H9 (cell line): ENCODE results near the gene TRPM4. TPM values are rescaled to one million over a fixed set of nuclear protein-coding genes. Genes with fewer than 3 reads are reported as not detected.

Source experiments
- DNase-seq: peaks from one replicate; pipeline ENCODE4 v3.0.0-alpha.2; 2017
- H2AFZ ChIP-seq: one replicate; pipeline ENCODE4 v1.6.1; 2013; ENCODE audit warnings: mild to moderate bottlenecking, low read length, control low read depth, moderate library complexity
- H2AK5ac ChIP-seq: 2 replicates; pipeline ENCODE4 v1.6.1; 2013; ENCODE audit warnings: low read length, control low read depth, mixed read lengths; ENCODE audit not compliant: insufficient read length
- H2BK120ac ChIP-seq: one replicate; pipeline ENCODE4 v1.6.1; 2013; ENCODE audit warnings: low read depth, mild to moderate bottlenecking, low read length, control low read depth, inconsistent platforms; ENCODE audit not compliant: poor library complexity, severe bottlenecking
- H2BK12ac ChIP-seq: 2 replicates; pipeline ENCODE4 v1.6.1; 2013; ENCODE audit warnings: low read length, control low read depth, mixed read lengths, low read depth; ENCODE audit not compliant: insufficient read length
- H2BK15ac ChIP-seq: 2 replicates; pipeline ENCODE4 v1.6.1; 2013; ENCODE audit warnings: low read depth, low read length, control low read depth
- H2BK20ac ChIP-seq: one replicate; pipeline ENCODE4 v1.6.1; 2013; ENCODE audit warnings: low read depth, mild to moderate bottlenecking, low read length, control low read depth, inconsistent platforms; ENCODE audit not compliant: poor library complexity, severe bottlenecking
- H2BK5ac ChIP-seq: 2 replicates; pipeline ENCODE4 v1.6.1; 2013; ENCODE audit warnings: low read length, control low read depth, mixed read lengths; ENCODE audit not compliant: insufficient read length
- H3K14ac ChIP-seq: 2 replicates; pipeline ENCODE4 v1.6.1; 2013; ENCODE audit warnings: low read length, control low read depth; ENCODE audit not compliant: insufficient read depth
- H3K18ac ChIP-seq: 2 replicates; pipeline ENCODE4 v1.6.1; 2013; ENCODE audit warnings: low read depth, mild to moderate bottlenecking, mixed read lengths, low read length, control low read depth; ENCODE audit not compliant: insufficient read length
- H3K23ac ChIP-seq: 2 replicates; pipeline ENCODE4 v1.6.1; 2013; ENCODE audit warnings: low read length, control low read depth, mixed read lengths, low read depth; ENCODE audit not compliant: insufficient read length
- H3K23me2 ChIP-seq: 2 replicates; pipeline ENCODE4 v1.6.1; 2013; ENCODE audit warnings: low read depth, mild to moderate bottlenecking, mixed read lengths, low read length, control low read depth; ENCODE audit not compliant: insufficient read length, poor library complexity, severe bottlenecking
- H3K27ac ChIP-seq: 2 replicates; pipeline ENCODE4 v1.5.1; 2013; ENCODE audit warnings: low read length, control low read depth, mixed read lengths, low read depth; ENCODE audit not compliant: insufficient read length
- H3K27me3 ChIP-seq: 2 replicates; pipeline ENCODE4 v1.6.1; 2013; ENCODE audit warnings: low read length, control low read depth, inconsistent platforms; ENCODE audit not compliant: insufficient read depth
- H3K4ac ChIP-seq: 2 replicates; pipeline ENCODE4 v1.6.1; 2013; ENCODE audit warnings: low read depth, mild to moderate bottlenecking, control low read depth, inconsistent platforms, low read length, moderate library complexity
- H3K4me1 ChIP-seq: 2 replicates; pipeline ENCODE4 v1.6.1; 2013; ENCODE audit warnings: low read length, control low read depth, inconsistent platforms; ENCODE audit not compliant: insufficient read depth
- H3K4me2 ChIP-seq: 2 replicates; pipeline ENCODE4 v1.6.1; 2013; ENCODE audit warnings: low read length, control low read depth, mixed read lengths; ENCODE audit not compliant: insufficient read length, insufficient read depth
- H3K56ac ChIP-seq: 2 replicates; pipeline ENCODE4 v1.6.1; 2013; ENCODE audit warnings: low read depth, mild to moderate bottlenecking, mixed read lengths, low read length, control low read depth; ENCODE audit not compliant: insufficient read length
- H3K79me1 ChIP-seq: 2 replicates; pipeline ENCODE4 v1.6.1; 2013; ENCODE audit warnings: low read depth, mild to moderate bottlenecking, moderate library complexity, low read length, control low read depth, inconsistent platforms; ENCODE audit not compliant: insufficient read depth, poor library complexity, severe bottlenecking
- H3K79me2 ChIP-seq: 2 replicates; pipeline ENCODE4 v1.6.1; 2013; ENCODE audit warnings: low read length, control low read depth, inconsistent platforms; ENCODE audit not compliant: insufficient read depth
- H3K9ac ChIP-seq: 2 replicates; pipeline ENCODE4 v1.6.1; 2013; ENCODE audit warnings: low read length, control low read depth, mixed read lengths; ENCODE audit not compliant: insufficient read length; ENCODE audit errors: extremely low read depth
- H3K9me3 ChIP-seq: one replicate; pipeline ENCODE4 v1.6.1; 2013; ENCODE audit warnings: low read depth, low read length, inconsistent platforms; ENCODE audit not compliant: control insufficient read depth
- H3T11ph ChIP-seq: one replicate; pipeline ENCODE4 v1.6.1; 2013; ENCODE audit warnings: mild to moderate bottlenecking, low read length, control low read depth, inconsistent platforms
- H4K20me1 ChIP-seq: one replicate; pipeline ENCODE4 v1.6.1; 2013; ENCODE audit not compliant: control insufficient read depth, insufficient read length, insufficient read depth
- H4K5ac ChIP-seq: 2 replicates; pipeline ENCODE4 v1.6.1; 2013; ENCODE audit warnings: low read depth, mild to moderate bottlenecking, mixed read lengths, low read length, control low read depth; ENCODE audit not compliant: insufficient read length
- H4K8ac ChIP-seq: replicated peaks from 2 replicates; pipeline ENCODE4 v1.6.1; 2013; ENCODE audit warnings: low read length, control low read depth, mixed read lengths, low read depth; ENCODE audit not compliant: insufficient read length
- H4K91ac ChIP-seq: 2 replicates; pipeline ENCODE4 v1.6.1; 2013; ENCODE audit warnings: low read depth, mild to moderate bottlenecking, moderate library complexity, mixed read lengths, low read length, control low read depth; ENCODE audit not compliant: insufficient read length
- H3K27ac Mint-ChIP-seq, 3 experiments: 2 replicates in 2 of 3; 3 replicates in 1 of 3; pipeline ENCODE4 v1.8.0; 2020 to 2021; ENCODE audit warnings: mixed read lengths in 3 of 3, mild to moderate bottlenecking in 1 of 3, moderate library complexity in 1 of 3
- H3K27me3 Mint-ChIP-seq: 2 replicates; pipeline ENCODE4 v1.8.0; 2021; ENCODE audit warnings: low read depth, mild to moderate bottlenecking, moderate library complexity, mixed read lengths
- H3K36me3 Mint-ChIP-seq, 3 experiments: 2 replicates in 2 of 3; 3 replicates in 1 of 3; pipeline ENCODE4 v1.8.0; 2020 to 2021; ENCODE audit warnings: low read depth in 3 of 3, mixed read lengths in 3 of 3; ENCODE audit not compliant: insufficient read depth in 1 of 3
- H3K4me1 Mint-ChIP-seq, 2 experiments: 2 replicates each; pipeline ENCODE4 v1.8.0; 2020; ENCODE audit warnings: mixed read lengths in 2 of 2
- H3K4me3 Mint-ChIP-seq, 2 experiments: 2 replicates in 1 of 2; 3 replicates in 1 of 2; pipeline ENCODE4 v1.8.0; 2020 to 2021; ENCODE audit warnings: mild to moderate bottlenecking in 2 of 2, mixed read lengths in 2 of 2, moderate library complexity in 1 of 2
- H3K9me3 Mint-ChIP-seq, 2 experiments: 2 replicates in 1 of 2; 3 replicates in 1 of 2; pipeline ENCODE4 v1.8.0; 2020; ENCODE audit warnings: mild to moderate bottlenecking in 2 of 2, mixed read lengths in 2 of 2, moderate library complexity in 1 of 2
- CTCF ChIP-seq: fragments of 200-600 bp; sonication (generic); conservative IDR thresholded peaks from 3 replicates; pipeline ENCODE4 v1.8.0; 2021; ENCODE audit warnings: antibody characterized with exemption, mild to moderate bottlenecking
- WGBS: extraction: QIAGEN DNeasy Blood & Tissue Kit; methylation state at CpG from one replicate; pipeline ENCODE4 v1.1.7; 2013; ENCODE audit warnings: missing lambda C conversion rate, low lambda C conversion rate, mixed read lengths; ENCODE audit not compliant: insufficient read length; ENCODE audit errors: extremely low coverage; 5-methylcytosine and 5-hydroxymethylcytosine counted together
- total RNA-seq: library from RNA; stranded (reverse); gene quantifications from 2 replicates; pipeline ENCODE4 v1.2.1, GENCODE V29; 2021

TRPM4 gene
- total RNA-seq, 1 experiment from 2014 or later = 6.9 TPM

DNA sequence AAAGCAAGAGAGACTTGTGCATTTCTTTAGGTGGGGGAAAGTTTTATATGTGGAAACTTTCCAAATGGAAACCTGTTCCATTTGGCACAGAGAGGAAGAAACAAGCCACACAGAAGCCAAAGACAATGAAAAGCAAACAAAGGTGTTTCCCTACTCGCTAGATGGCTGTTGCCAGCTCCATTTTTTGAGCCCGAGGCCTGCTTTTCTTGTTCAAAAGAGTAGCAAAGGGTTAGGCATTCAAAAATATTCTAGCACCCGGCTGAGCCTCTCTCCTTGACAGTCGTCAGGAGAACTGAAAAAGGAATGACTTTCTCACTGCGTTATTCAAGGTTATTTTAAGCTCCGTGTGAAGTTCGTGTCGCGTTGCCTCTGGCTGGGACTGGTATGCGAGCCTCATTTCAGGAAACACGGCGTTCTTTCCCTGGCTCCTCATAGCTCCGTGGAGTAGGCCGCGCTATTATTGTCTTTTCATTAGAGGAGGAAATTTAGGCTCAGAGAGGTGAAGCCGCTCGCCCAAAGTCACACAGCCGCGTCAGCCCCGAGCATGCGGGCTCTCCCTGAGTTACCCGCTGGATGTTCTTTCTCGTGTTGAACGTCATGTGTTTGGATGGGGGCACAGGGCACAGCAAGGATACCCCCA lies 7.6 kb downstream of the TRPM4 start:
- no peak overlapping the region for H2BK120ac ChIP-seq
- H3K27ac ChIP-seq = no peak overlapping the region
- H4K20me1 ChIP-seq = no peaks in the 10 kb centered on the region
- H3K23ac ChIP-seq = no peak overlapping the region
- no peak for DNase-seq
- Mint-ChIP-seq H3K27me3 (no peaks in the 10 kb centered on the region; the same call in none of the 2 replicates), H3K9me3 (no peaks in the 10 kb centered on the region), H3K4me3 (peak overlapping the region in 1 of 2 experiments; percentile 74; a peak in 3 of 5 replicates), H3K27ac (peak overlapping the region in 1 of 3 experiments; percentile 11; a peak in 2 of 7 replicates), H3K4me1 (peaks cover 3 to 12% of the 10 kb centered on the region in 2 experiments; a peak in 3 of 4 replicates), H3K36me3 (peaks cover 0 to 4% (median 0%) of the 10 kb centered on the region in 3 experiments; a peak in 1 of 7 replicates)
- no peak overlapping the region for H3K18ac ChIP-seq
- no peak overlapping the region for H2BK5ac ChIP-seq
- WGBS = no CpG with 5 or more reads among the region's 24 CpGs
- H2BK12ac ChIP-seq = no peak overlapping the region
- no peaks in the 10 kb centered on the region for H3K23me2 ChIP-seq
- H3T11ph ChIP-seq = no peak overlapping the region
- H3K79me1 ChIP-seq = no peaks in the 10 kb centered on the region
- no peak overlapping the region for H2AFZ ChIP-seq
- no peak overlapping the region for H2AK5ac ChIP-seq
- H3K4me1 ChIP-seq = no peaks in the 10 kb centered on the region
- H3K27me3 ChIP-seq = no peaks in the 10 kb centered on the region
- H3K4ac ChIP-seq = no peak overlapping the region
- no peak overlapping the region for H3K9ac ChIP-seq
- no peak overlapping the region for H4K91ac ChIP-seq
- no peak overlapping the region for H2BK20ac ChIP-seq
- no peaks in the 10 kb centered on the region for H3K79me2 ChIP-seq
- no peak overlapping the region for H4K8ac ChIP-seq
- H3K4me2 ChIP-seq = no peak overlapping the region
- H3K56ac ChIP-seq = no peak overlapping the region
- no peaks in the 10 kb centered on the region for H3K9me3 ChIP-seq
- no peak overlapping the region for H2BK15ac ChIP-seq
- TF ChIP-seq CTCF = no peak
- no peak overlapping the region for H3K14ac ChIP-seq
- no peak overlapping the region for H4K5ac ChIP-seq
